HFFc6 (cell line): ENCODE measurements around the gene CERS1. TPM values are rescaled to one million over a fixed set of nuclear protein-coding genes. Genes with fewer than 3 reads are reported as not detected.
A peak's percentile ranks its signal among the peaks of the same experiment; 100 is the strongest.

Experiments used
- DNase-seq: peaks from one replicate; pipeline ENCODE4 v3.0.0-alpha.2; 2018
- H3K27ac Mint-ChIP-seq: 2 replicates; pipeline ENCODE4 v1.8.0; 2020; ENCODE audit warnings: mild to moderate bottlenecking, mixed read lengths
- H3K27me3 Mint-ChIP-seq: 2 replicates; pipeline ENCODE4 v1.8.0; 2021; ENCODE audit warnings: mild to moderate bottlenecking, moderate library complexity, mixed read lengths; ENCODE audit not compliant: insufficient read depth
- H3K36me3 Mint-ChIP-seq: 2 replicates; pipeline ENCODE4 v1.8.0; 2021; ENCODE audit warnings: low read depth, mixed read lengths
- H3K4me1 Mint-ChIP-seq: 2 replicates; pipeline ENCODE4 v1.8.0; 2020; ENCODE audit warnings: low read depth, mixed read lengths
- H3K4me3 Mint-ChIP-seq: 2 replicates; pipeline ENCODE4 v1.8.0; 2020; ENCODE audit warnings: mild to moderate bottlenecking, moderate library complexity, mixed read lengths
- H3K9me3 Mint-ChIP-seq: 2 replicates; pipeline ENCODE4 v1.8.0; 2020; ENCODE audit warnings: mild to moderate bottlenecking, mixed read lengths
- CTCF ChIP-seq: fragments of 200-600 bp; sonication (generic); IDR thresholded peaks from 2 replicates; pipeline ENCODE4 v1.5.0; 2021; ENCODE audit warnings: antibody characterized with exemption, mild to moderate bottlenecking
- total RNA-seq, 6 experiments: library from RNA; stranded (reverse); fragmentation: NEBNext Ultra II Directional; extraction: Animal tissue kit (Norgen Biotek cat#: 25700); gene quantifications; 2 replicates in 1 of 6; 3 replicates in 5 of 6; pipeline ENCODE4 v1.2.3, GENCODE V29; 2021

Gene CERS1
- total RNA-seq, 6 experiments from 2014 or later: 0.96 to 2.1 (median 1.3) TPM

GRCh38 chr19:18847549-18848463, 48.2 kb downstream of the CERS1 start:
- Mint-ChIP-seq H3K27ac (peak overlapping the region; percentile 97), H3K27me3 (no peaks in the 10 kb centered on the region; the same call in 1 of the 2 replicates), H3K4me1 (peaks cover 73% of the 10 kb centered on the region), H3K36me3 (peaks cover 8% of the 10 kb centered on the region; the same call in 1 of the 2 replicates), H3K4me3 (peak overlapping the region; percentile 76), H3K9me3 (no peaks in the 10 kb centered on the region)
- peak; percentile 82 for DNase-seq
- TF ChIP-seq CTCF: peak; percentile 62

GRCh38 chr19:18846862-18847548, 49.0 kb downstream of the CERS1 start:
- Mint-ChIP-seq H3K4me1 (peaks cover 77% of the 10 kb centered on the region), H3K36me3 (peaks cover 8% of the 10 kb centered on the region; the same call in 1 of the 2 replicates), H3K9me3 (no peaks in the 10 kb centered on the region), H3K27ac (peak overlapping the region; percentile 97), H3K27me3 (no peaks in the 10 kb centered on the region; the same call in 1 of the 2 replicates), H3K4me3 (peak overlapping the region; percentile 76)
- DNase-seq: peak; percentile 73
- peak; percentile 95 for TF ChIP-seq CTCF

GRCh38 chr19:18845961-18846360, 50.0 kb downstream of the CERS1 start:
- DNase-seq: no peak
- no peaks in the 10 kb centered on the region for H3K9me3 Mint-ChIP-seq
- H3K36me3 Mint-ChIP-seq: peaks cover 6% of the 10 kb centered on the region; the same call in 1 of the 2 replicates
- no peaks in the 10 kb centered on the region; the same call in 1 of the 2 replicates for H3K27me3 Mint-ChIP-seq
- peaks cover 88% of the 10 kb centered on the region for H3K4me1 Mint-ChIP-seq
- H3K27ac Mint-ChIP-seq: no peak overlapping the region; the same call in 1 of the 2 replicates
- TF ChIP-seq CTCF: no peak
- H3K4me3 Mint-ChIP-seq: no peak overlapping the region

DNA sequence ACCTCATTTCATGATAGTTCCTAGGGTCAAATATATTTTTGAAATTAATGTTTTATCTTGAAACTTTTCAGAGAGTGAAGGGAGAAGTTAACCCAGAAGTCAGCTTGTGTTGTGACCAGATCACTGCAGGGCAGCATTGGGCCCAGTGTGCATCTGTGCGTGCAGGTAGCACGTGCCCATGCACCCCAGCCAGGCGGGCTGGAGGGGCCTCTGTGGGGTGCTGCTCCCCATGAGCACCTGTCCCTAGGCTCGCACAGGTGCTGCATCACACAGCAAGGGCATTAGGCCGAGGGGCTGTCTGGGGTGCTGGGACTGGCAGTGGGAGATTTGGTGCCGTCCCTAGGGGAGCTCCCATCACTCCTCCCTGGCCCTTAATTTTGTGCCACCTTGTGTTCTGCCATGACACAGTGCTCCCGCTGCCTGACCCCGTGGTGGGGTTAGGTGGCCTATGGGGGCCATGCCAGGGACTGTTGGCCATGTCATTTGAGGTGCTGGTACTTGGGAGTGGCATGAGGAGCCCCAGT, 51.1 kb downstream of the CERS1 start:
- TF ChIP-seq CTCF: no peak
- peaks cover 86% of the 10 kb centered on the region for H3K4me1 Mint-ChIP-seq
- no peaks in the 10 kb centered on the region for H3K9me3 Mint-ChIP-seq
- no peak overlapping the region for H3K27ac Mint-ChIP-seq
- H3K4me3 Mint-ChIP-seq: no peak overlapping the region
- no peaks in the 10 kb centered on the region; the same call in 1 of the 2 replicates for H3K27me3 Mint-ChIP-seq
- H3K36me3 Mint-ChIP-seq: no peaks in the 10 kb centered on the region; the same call in 1 of the 2 replicates
- DNase-seq: no peak

- H3K9me3 Mint-ChIP-seq: no peaks in the 10 kb centered on the region
- DNase-seq: no peak
- no peaks in the 10 kb centered on the region; the same call in 1 of the 2 replicates for H3K36me3 Mint-ChIP-seq
- H3K27me3 Mint-ChIP-seq: no peaks in the 10 kb centered on the region; the same call in none of the 2 replicates
- peaks cover 84% of the 10 kb centered on the region for H3K4me1 Mint-ChIP-seq
- no peak for TF ChIP-seq CTCF
- no peak overlapping the region for H3K4me3 Mint-ChIP-seq
- peak overlapping the region; percentile 33; the same call in 1 of the 2 replicates for H3K27ac Mint-ChIP-seq
These were observed 52.0 kb downstream of the CERS1 start for GRCh38 chr19:18843960-18844359.
